HL-60 (cell line): ENCODE data around the gene FIGNL2.
"Not testable (repeated sequence)": the region's sequence is repeated elsewhere in the genome, so short reads cannot be mapped to it uniquely, and the experiment has no call there.

ENCODE experiments used
- DNase-seq, 2 experiments: peaks; one replicate each; pipeline ENCODE4 v3.0.0-alpha.2; 2010 to 2020; ENCODE audit warnings: low read depth in 1 of 2, low spot score in 1 of 2
- H3K27ac ChIP-seq: fragments of 250-450 bp; sonication (Bioruptor Pico); replicated peaks from 2 replicates; pipeline ENCODE4 v1.5.1; 2020; ENCODE audit warnings: mild to moderate bottlenecking, moderate library complexity
- H3K27me3 ChIP-seq: fragments of 250-450 bp; sonication (Bioruptor Pico); 2 replicates; pipeline ENCODE4 v1.5.1; 2021; ENCODE audit warnings: mild to moderate bottlenecking, moderate library complexity; ENCODE audit not compliant: insufficient read depth, poor library complexity, severe bottlenecking
- H3K4me3 ChIP-seq: replicated peaks from 2 replicates; pipeline ENCODE4 v1.5.1; 2011; ENCODE audit warnings: mild to moderate bottlenecking, control low read depth, low read length; ENCODE audit not compliant: insufficient read depth
- CTCF ChIP-seq: IDR thresholded peaks from one replicate; pipeline ENCODE4 v1.5.1; 2011; ENCODE audit warnings: low read length, control low read depth, inconsistent platforms; ENCODE audit not compliant: insufficient read depth
- GABPA ChIP-seq: IDR thresholded peaks from 2 replicates; pipeline ENCODE4 v1.6.1; 2012; ENCODE audit warnings: low read depth
- POLR2AphosphoS5 ChIP-seq: IDR thresholded peaks from 2 replicates; pipeline ENCODE4 v1.6.1; 2012; ENCODE audit warnings: low read depth
- SPI1 ChIP-seq: IDR thresholded peaks from 2 replicates; pipeline ENCODE4 v1.6.1; 2012; ENCODE audit warnings: low read depth, mild to moderate bottlenecking, borderline replicate concordance
- TF ChIP-seq, protein P1 (sequence below): IDR thresholded peaks from 2 replicates; pipeline ENCODE4 v1.6.1; 2012; ENCODE audit warnings: low read depth; ENCODE audit not compliant: insufficient replicate concordance

Gene FIGNL2

DNA sequence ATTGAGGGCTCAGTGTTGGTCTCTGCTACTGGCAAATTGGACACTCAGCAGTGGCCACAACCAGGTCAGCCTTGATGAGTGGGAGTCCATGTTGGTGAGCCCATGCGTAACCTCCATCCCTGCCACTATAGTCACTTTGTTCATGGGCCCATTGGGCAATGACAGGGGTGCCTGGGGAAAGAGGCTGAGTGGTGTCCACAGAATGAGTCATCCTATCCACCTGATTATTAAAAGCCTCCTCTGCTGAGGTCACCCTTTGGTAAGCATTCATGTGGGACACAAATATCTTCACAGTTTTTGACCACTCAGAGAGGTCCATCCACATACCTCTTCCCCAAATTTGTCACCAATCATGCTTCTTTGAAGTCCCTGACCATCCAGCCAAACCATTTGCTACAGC lies 50.0 kb downstream of the FIGNL2 start:
- no peak for TF ChIP-seq POLR2AphosphoS5
- TF ChIP-seq CTCF, result no peak
- TF ChIP-seq GABPA, result no peak
- TF ChIP-seq SPI1, result no peak
- TF ChIP-seq, protein P1, sequence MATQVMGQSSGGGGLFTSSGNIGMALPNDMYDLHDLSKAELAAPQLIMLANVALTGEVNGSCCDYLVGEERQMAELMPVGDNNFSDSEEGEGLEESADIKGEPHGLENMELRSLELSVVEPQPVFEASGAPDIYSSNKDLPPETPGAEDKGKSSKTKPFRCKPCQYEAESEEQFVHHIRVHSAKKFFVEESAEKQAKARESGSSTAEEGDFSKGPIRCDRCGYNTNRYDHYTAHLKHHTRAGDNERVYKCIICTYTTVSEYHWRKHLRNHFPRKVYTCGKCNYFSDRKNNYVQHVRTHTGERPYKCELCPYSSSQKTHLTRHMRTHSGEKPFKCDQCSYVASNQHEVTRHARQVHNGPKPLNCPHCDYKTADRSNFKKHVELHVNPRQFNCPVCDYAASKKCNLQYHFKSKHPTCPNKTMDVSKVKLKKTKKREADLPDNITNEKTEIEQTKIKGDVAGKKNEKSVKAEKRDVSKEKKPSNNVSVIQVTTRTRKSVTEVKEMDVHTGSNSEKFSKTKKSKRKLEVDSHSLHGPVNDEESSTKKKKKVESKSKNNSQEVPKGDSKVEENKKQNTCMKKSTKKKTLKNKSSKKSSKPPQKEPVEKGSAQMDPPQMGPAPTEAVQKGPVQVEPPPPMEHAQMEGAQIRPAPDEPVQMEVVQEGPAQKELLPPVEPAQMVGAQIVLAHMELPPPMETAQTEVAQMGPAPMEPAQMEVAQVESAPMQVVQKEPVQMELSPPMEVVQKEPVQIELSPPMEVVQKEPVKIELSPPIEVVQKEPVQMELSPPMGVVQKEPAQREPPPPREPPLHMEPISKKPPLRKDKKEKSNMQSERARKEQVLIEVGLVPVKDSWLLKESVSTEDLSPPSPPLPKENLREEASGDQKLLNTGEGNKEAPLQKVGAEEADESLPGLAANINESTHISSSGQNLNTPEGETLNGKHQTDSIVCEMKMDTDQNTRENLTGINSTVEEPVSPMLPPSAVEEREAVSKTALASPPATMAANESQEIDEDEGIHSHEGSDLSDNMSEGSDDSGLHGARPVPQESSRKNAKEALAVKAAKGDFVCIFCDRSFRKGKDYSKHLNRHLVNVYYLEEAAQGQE, result no peak
- no peak overlapping the region for H3K27ac ChIP-seq
- no peak for DNase-seq
- no peak overlapping the region for H3K4me3 ChIP-seq
- no peaks in the 10 kb centered on the region for H3K27me3 ChIP-seq

DNA sequence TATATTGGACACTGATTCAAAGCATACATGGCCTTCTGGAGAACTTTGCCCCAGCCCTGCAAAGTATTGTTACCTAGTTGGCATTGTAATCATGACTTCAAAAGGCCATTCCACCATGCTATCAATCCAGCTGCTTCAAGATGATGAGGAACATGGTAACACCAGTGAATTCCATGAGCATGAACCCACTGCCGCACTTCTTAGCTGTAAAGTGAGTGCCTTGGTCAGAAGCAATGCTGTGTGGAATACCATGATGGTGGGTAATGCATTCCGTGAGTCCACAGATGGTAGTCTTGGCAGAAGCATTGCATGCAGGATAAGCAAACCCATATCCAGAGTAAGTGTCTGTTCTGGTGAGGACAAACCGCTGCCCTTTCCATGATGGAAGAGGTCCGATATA lies 50.5 kb downstream of the FIGNL2 start:
- H3K4me3 ChIP-seq, H3K27me3 ChIP-seq, H3K27ac ChIP-seq, DNase-seq: not testable (repeated sequence)

DNA sequence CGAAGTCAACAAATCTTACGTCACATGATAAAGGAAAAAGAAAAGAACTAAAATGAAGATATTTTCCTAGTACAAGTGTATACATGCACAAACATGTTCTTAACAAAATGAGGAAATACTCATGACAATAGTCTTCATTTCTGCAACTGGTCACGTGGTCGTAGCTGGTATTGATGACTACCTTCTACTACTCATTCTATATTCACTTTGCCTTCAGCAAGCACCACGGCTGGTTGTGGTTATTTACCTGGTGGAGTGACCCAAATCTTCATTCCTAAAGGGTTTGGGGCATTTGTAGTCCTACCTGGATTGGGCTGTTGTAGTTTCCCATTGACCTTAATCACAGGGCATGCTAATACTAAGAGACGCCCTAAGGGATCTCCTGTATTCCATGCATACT lies 51.2 kb downstream of the FIGNL2 start:
- no peak for DNase-seq
- Histone ChIP-seq H3K27ac (no peak overlapping the region), H3K4me3 (no peak overlapping the region), H3K27me3 (no peaks in the 10 kb centered on the region)
- no peak for TF ChIP-seq GABPA
- TF ChIP-seq, protein P1, result no peak
- no peak for TF ChIP-seq SPI1
- TF ChIP-seq CTCF, result no peak
- TF ChIP-seq POLR2AphosphoS5, result no peak

DNA sequence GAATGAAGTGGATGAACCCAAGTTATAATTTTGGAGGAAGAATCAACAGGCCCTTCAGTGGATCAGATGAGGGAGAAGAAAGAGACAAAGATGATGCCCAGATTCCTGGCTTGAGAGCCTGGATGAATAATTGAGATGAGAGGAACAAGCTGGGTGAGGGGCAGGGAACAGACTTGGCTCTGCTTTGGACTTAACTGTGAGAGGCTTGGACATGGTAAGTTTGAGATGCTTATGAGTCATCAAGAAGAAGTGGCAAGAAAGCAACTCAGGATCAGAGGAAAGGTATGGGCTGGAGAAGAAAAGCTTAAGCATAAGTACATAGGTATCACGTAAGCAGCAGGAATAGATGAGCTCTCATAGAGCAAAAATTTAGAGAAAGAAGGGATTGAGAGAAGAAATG lies 55.3 kb downstream of the FIGNL2 start:
- H3K27ac ChIP-seq, result no peak overlapping the region
- no peak for TF ChIP-seq POLR2AphosphoS5
- no peak for TF ChIP-seq CTCF
- TF ChIP-seq, protein P1, result no peak
- no peak for TF ChIP-seq SPI1
- no peak for TF ChIP-seq GABPA
- H3K27me3 ChIP-seq, result no peaks in the 10 kb centered on the region
- H3K4me3 ChIP-seq, result no peak overlapping the region
- no peak for DNase-seq
